Hepatocyte (in vitro differentiated cells): Measurements from ENCODE around the gene PNMA1. TPM values are rescaled to one million over a fixed set of nuclear protein-coding genes. Genes with fewer than 3 reads are reported as not detected.
A peak's percentile ranks its signal among the peaks of the same experiment; 100 is the strongest.

Experiments
- DNase-seq: peaks from one replicate; pipeline ENCODE4 v3.0.0-alpha.2; 2016; ENCODE audit warnings: low spot score
- H2AFZ ChIP-seq: fragments of 200-600 bp; sonication (generic); 2 replicates; pipeline ENCODE4 v1.6.0; 2016; ENCODE audit warnings: antibody characterized with exemption, mild to moderate bottlenecking
- H3K27ac ChIP-seq: fragments of 200-600 bp; sonication (generic); 2 replicates; pipeline ENCODE4 v1.5.1; 2016; ENCODE audit warnings: mild to moderate bottlenecking
- H3K27me3 ChIP-seq: fragments of 200-600 bp; sonication (generic); 2 replicates; pipeline ENCODE4 v1.6.1; 2016
- H3K36me3 ChIP-seq: fragments of 200-600 bp; sonication (generic); replicated peaks from 2 replicates; pipeline ENCODE4 v1.5.1; 2016; ENCODE audit warnings: low read depth; ENCODE audit not compliant: insufficient read depth
- H3K4me1 ChIP-seq: fragments of 200-600 bp; sonication (generic); 2 replicates; pipeline ENCODE4 v1.5.1; 2016; ENCODE audit warnings: mild to moderate bottlenecking, moderate library complexity; ENCODE audit not compliant: insufficient read depth
- H3K4me2 ChIP-seq: fragments of 200-600 bp; sonication (generic); 2 replicates; pipeline ENCODE4 v1.6.0; 2016
- H3K4me3 ChIP-seq: fragments of 200-600 bp; sonication (generic); 2 replicates; pipeline ENCODE4 v1.5.1; 2016; ENCODE audit warnings: mild to moderate bottlenecking
- H3K79me2 ChIP-seq: fragments of 200-600 bp; sonication (generic); 2 replicates; pipeline ENCODE4 v1.6.0; 2017; ENCODE audit warnings: mild to moderate bottlenecking
- H3K9me2 ChIP-seq: fragments of 200-600 bp; sonication (generic); replicated peaks from 2 replicates; pipeline ENCODE4 v1.6.0; 2017; ENCODE audit warnings: mild to moderate bottlenecking; ENCODE audit not compliant: insufficient read depth
- H3K9me3 ChIP-seq: fragments of 200-600 bp; sonication (generic); 2 replicates; pipeline ENCODE4 v1.5.1; 2016; ENCODE audit warnings: low read depth, mild to moderate bottlenecking
- H4K20me1 ChIP-seq: fragments of 200-600 bp; sonication (generic); 2 replicates; pipeline ENCODE4 v1.6.0; 2016; ENCODE audit warnings: mild to moderate bottlenecking; ENCODE audit not compliant: insufficient read depth, poor library complexity, severe bottlenecking
- CTCF ChIP-seq: fragments of 200-600 bp; sonication (generic); IDR thresholded peaks from 2 replicates; pipeline ENCODE4 v1.5.1; 2016; ENCODE audit warnings: antibody characterized with exemption, mild to moderate bottlenecking; ENCODE audit not compliant: poor library complexity
- EZH2 ChIP-seq: fragments of 200-600 bp; sonication (generic); IDR thresholded peaks from 2 replicates; pipeline ENCODE4 v1.6.1; 2016; ENCODE audit warnings: antibody characterized with exemption, mild to moderate bottlenecking, borderline replicate concordance
- EZH2phosphoT487 ChIP-seq: fragments of 200-600 bp; sonication (generic); IDR thresholded peaks from one replicate; pipeline ENCODE4 v1.6.1; 2018; ENCODE audit warnings: antibody characterized with exemption, mild to moderate bottlenecking, low read depth, moderate library complexity; ENCODE audit not compliant: unreplicated experiment, severe bottlenecking
- WGBS: methylation state at CpG from one replicate; pipeline ENCODE4 v1.1.6; 2016; ENCODE audit warnings: low lambda C conversion rate; ENCODE audit errors: missing lambda C conversion rate; 5-methylcytosine and 5-hydroxymethylcytosine counted together
- polyA plus RNA-seq: library from polyadenylated mRNA; unstranded; fragments of >200 nt; fragmentation: Nextera tagmentation; extraction: Ambion mirVana; gene quantifications from 2 replicates; pipeline ENCODE4 v1.2.1, GENCODE V29; 2016
- total RNA-seq: library from RNA; depleted of rRNA; stranded (reverse); fragments of >200 nt; gene quantifications from 2 replicates; pipeline ENCODE4 v1.2.3, GENCODE V29; 2014

The PNMA1 gene
- total and polyA plus RNA-seq, 2 experiments from 2014 or later: 27.3 to 45.7 TPM

- H4K20me1 ChIP-seq: peaks cover 50% of the 10 kb centered on the region
- H3K79me2 ChIP-seq: peaks cover 86% of the 10 kb centered on the region
- peak; percentile 85 for DNase-seq
- H2AFZ ChIP-seq: no peak overlapping the region
- H3K9me2 ChIP-seq: no peaks in the 10 kb centered on the region
- H3K27me3 ChIP-seq: no peaks in the 10 kb centered on the region
- TF ChIP-seq CTCF (no peak), EZH2phosphoT487 (no peak), EZH2 (no peak)
- peak overlapping the region; percentile 88 for H3K4me3 ChIP-seq
- no peaks in the 10 kb centered on the region for H3K36me3 ChIP-seq
- H3K4me1 ChIP-seq: peaks cover 73% of the 10 kb centered on the region
- no peaks in the 10 kb centered on the region for H3K9me3 ChIP-seq
- 2% methylated on average over 15 of the region's 71 CpGs for WGBS
- peak overlapping the region; percentile 95 for H3K4me2 ChIP-seq
- peak overlapping the region; percentile 99 for H3K27ac ChIP-seq
Measured at GRCh38 chr14:73759183-73759713, 45.1 kb upstream of the PNMA1 start.

- WGBS: 3% methylated on average over 36 of the region's 49 CpGs
- H3K79me2 ChIP-seq: peaks cover 86% of the 10 kb centered on the region
- H2AFZ ChIP-seq: no peak overlapping the region
- TF ChIP-seq EZH2: no peak
- TF ChIP-seq CTCF: peak; percentile 60
- no peak for TF ChIP-seq EZH2phosphoT487
- peak; percentile 89 for DNase-seq
- peaks cover 57% of the 10 kb centered on the region for H4K20me1 ChIP-seq
- no peaks in the 10 kb centered on the region for H3K9me2 ChIP-seq
- H3K27ac ChIP-seq: peak overlapping the region; percentile 99
- peaks cover 73% of the 10 kb centered on the region for H3K4me1 ChIP-seq
- H3K4me2 ChIP-seq: peak overlapping the region; percentile 95
- no peaks in the 10 kb centered on the region for H3K9me3 ChIP-seq
- H3K27me3 ChIP-seq: no peaks in the 10 kb centered on the region
- no peaks in the 10 kb centered on the region for H3K36me3 ChIP-seq
- peak overlapping the region; percentile 88 for H3K4me3 ChIP-seq
Measured at GRCh38 chr14:73758392-73759182, 44.4 kb upstream of the PNMA1 start.

GRCh38 chr14:73757876-73758391, 43.8 kb upstream of the PNMA1 start:
- Histone ChIP-seq H3K9me3 (no peaks in the 10 kb centered on the region), H3K4me2 (peak overlapping the region; percentile 95), H2AFZ (no peak overlapping the region), H3K9me2 (no peaks in the 10 kb centered on the region), H3K4me1 (peaks cover 75% of the 10 kb centered on the region), H3K27ac (peak overlapping the region; percentile 99), H4K20me1 (peaks cover 63% of the 10 kb centered on the region), H3K4me3 (peak overlapping the region; percentile 88), H3K79me2 (peaks cover 85% of the 10 kb centered on the region), H3K27me3 (no peaks in the 10 kb centered on the region), H3K36me3 (no peaks in the 10 kb centered on the region)
- no peak for DNase-seq
- WGBS: 66% methylated on average over 10 of the region's 10 CpGs
- TF ChIP-seq CTCF (no peak), EZH2 (no peak), EZH2phosphoT487 (no peak)
